A549 (cell line): Measurements from ENCODE around the gene EED.

ENCODE experiments used
- CTCF ChIP-seq: fragments of >200 bp; sonication (Bioruptor Twin); formaldehyde crosslinking; IDR thresholded peaks from 3 replicates; pipeline ENCODE4 v1.5.1; 2016
- EHF ChIP-seq: fragments of 250-450 bp; sonication (Bioruptor Pico); IDR thresholded peaks from 2 replicates; pipeline ENCODE4 v1.5.0; 2020; ENCODE audit warnings: mild to moderate bottlenecking
- EP300 ChIP-seq, 2 experiments: fragments of >200 bp; sonication (Bioruptor Twin); formaldehyde crosslinking; IDR thresholded peaks; 2 replicates in 1 of 2; 3 replicates in 1 of 2; pipeline ENCODE4 v1.6.1; 2016 to 2017
- HDAC2 ChIP-seq: fragments of 200-600 bp; sonication (generic); IDR thresholded peaks from 2 replicates; pipeline ENCODE4 v1.6.1; 2016
- RFX5 ChIP-seq: fragments of 450-650 bp; IDR thresholded peaks from 2 replicates; pipeline ENCODE4 v1.7.1; 2014; ENCODE audit warnings: antibody characterized with exemption, mild to moderate bottlenecking, moderate library complexity

- TF ChIP-seq RFX5: no peak
- no peak for TF ChIP-seq EHF (CRISPR knock-in tag)
- no peak for TF ChIP-seq CTCF
- no peak for TF ChIP-seq EP300 (IDR thresholded peaks at IDR 0.05)
- TF ChIP-seq HDAC2: no peak
These were observed 47.6 kb upstream of the EED start for GRCh38 chr11:86196913-86197312.
